ENCODE measurements around the gene PKNOX2.

- TF ChIP-seq CTCF (IDR thresholded peaks at IDR 0.05; ENCODE audit: low read length): no peak
- TF ChIP-seq EZH2 (optimal IDR thresholded peaks at IDR 0.05; ENCODE audit: low read depth, low read length): no peak
Observed at GRCh38 chr11:125402435-125402834, 237.9 kb downstream of the PKNOX2 start.
